GM21717 (cell line): ENCODE data around the gene CNTF.
"Not testable (repeated sequence)": the region's sequence is repeated elsewhere in the genome, so short reads cannot be mapped to it uniquely, and the experiment has no call there.

Experiments
- ATAC-seq: cut with Tn5 transposase; IDR thresholded peaks from one replicate; pipeline ENCODE4 v1.9.1; 2021; ENCODE audit warnings: mild to moderate bottlenecking, moderate library complexity; ENCODE audit not compliant: unreplicated experiment

The CNTF gene

GRCh38 chr11:58622344-58622743, at the start of gene CNTF:
CNTF (plus strand) TSS chr11:58622665; CDS start chr11:58622753, 88 bp downstream.
- ATAC-seq, result no peak

- not testable (repeated sequence) for ATAC-seq
Measured at GRCh38 chr11:58572906-58573305, 49.6 kb upstream of the CNTF start.

- peak; percentile 25 for ATAC-seq
Measured at GRCh38 chr11:58573451-58574104, 48.9 kb upstream of the CNTF start.

- ATAC-seq, result no peak
Measured at GRCh38 chr11:58574881-58575280, 47.6 kb upstream of the CNTF start.

GRCh38 chr11:58575377-58576020, 47.0 kb upstream of the CNTF start, which contains the start of gene LPXN:
LPXN (minus strand) TSS chr11:58575856; CDS start chr11:58575772, 84 bp downstream.
- ATAC-seq, result no peak

- no peak for ATAC-seq
Measured at GRCh38 chr11:58576887-58577471, 45.5 kb upstream of the CNTF start.

GRCh38 chr11:58577555-58578135, 44.8 kb upstream of the CNTF start:
- ATAC-seq, result peak; percentile 46

- ATAC-seq, result no peak
Measured at GRCh38 chr11:58578136-58578634, 44.3 kb upstream of the CNTF start.

- peak; percentile 30 for ATAC-seq
Measured at GRCh38 chr11:58578635-58579191, 43.8 kb upstream of the CNTF start, which contains the start of gene ZFP91. ZFP91 (plus strand) TSS chr11:58579063; CDS start chr11:58579282, 219 bp downstream.

- peak; percentile 44 for ATAC-seq
Measured at GRCh38 chr11:58579192-58580129, 43.0 kb upstream of the CNTF start.

- ATAC-seq, result no peak
Measured at GRCh38 chr11:58580311-58580710, 42.2 kb upstream of the CNTF start.

- ATAC-seq, result no peak
Measured at GRCh38 chr11:58582437-58582836, 40.0 kb upstream of the CNTF start.

- no peak for ATAC-seq
Measured at GRCh38 chr11:58586998-58587397, 35.5 kb upstream of the CNTF start.

- ATAC-seq, result no peak
Measured at GRCh38 chr11:58591659-58592058, 30.8 kb upstream of the CNTF start.

- no peak for ATAC-seq
Measured at GRCh38 chr11:58592760-58593472, 29.5 kb upstream of the CNTF start.

GRCh38 chr11:58594826-58595225, 27.6 kb upstream of the CNTF start:
- ATAC-seq, result no peak

GRCh38 chr11:58596621-58597020, 25.8 kb upstream of the CNTF start:
- ATAC-seq, result no peak

- ATAC-seq, result no peak
Measured at GRCh38 chr11:58597486-58598144, 24.9 kb upstream of the CNTF start.

- no peak for ATAC-seq
Measured at GRCh38 chr11:58600510-58600909, 22.0 kb upstream of the CNTF start.
